ENCODE measurements around the gene PXDC1. TPM values are rescaled to one million over a fixed set of nuclear protein-coding genes. Genes with fewer than 3 reads are reported as not detected.
"Not testable (repeated sequence)": the region's sequence is repeated elsewhere in the genome, so short reads cannot be mapped to it uniquely, and the experiment has no call there.

Gene PXDC1
- total RNA-seq, 2 donors from 2014 or later: 0.94 to 7.2 TPM

DNA sequence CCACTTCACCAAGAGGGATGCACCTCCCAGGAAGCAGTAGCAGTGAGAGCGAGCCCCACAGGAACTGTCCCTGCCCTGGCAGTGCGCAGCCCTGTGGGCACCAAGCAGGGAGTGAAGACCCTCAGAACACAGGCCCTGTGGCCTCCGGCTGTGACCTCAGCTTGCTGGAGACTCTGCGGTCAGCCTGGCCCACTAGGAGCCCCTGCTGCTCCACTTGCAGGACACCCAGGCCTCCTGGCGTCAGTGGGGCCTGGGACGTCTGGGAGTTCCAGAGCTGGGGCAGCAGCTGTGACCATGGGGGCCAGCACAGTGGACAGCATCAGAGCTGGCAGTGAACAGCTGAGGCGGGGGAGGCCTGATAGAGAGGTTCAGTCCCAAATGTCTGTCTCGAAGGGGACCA is 28.3 kb downstream of the PXDC1 start:
- H3K4me1 Mint-ChIP-seq (ENCODE audit: low read depth): no peaks in the 10 kb centered on the region
- no peak for DNase-seq
- no peaks in the 10 kb centered on the region for H3K36me3 Mint-ChIP-seq (ENCODE audit: insufficient read depth in 2 of 2)
- no peak overlapping the region for H3K27ac Mint-ChIP-seq
- H3K4me3 Mint-ChIP-seq: no peak overlapping the region
- no peak for ATAC-seq (replicated peaks in 1 of 2)
- no peaks in the 10 kb centered on the region for H3K9me3 Mint-ChIP-seq
- no peaks in the 10 kb centered on the region for H3K27me3 Mint-ChIP-seq (ENCODE audit: low read depth)

DNA sequence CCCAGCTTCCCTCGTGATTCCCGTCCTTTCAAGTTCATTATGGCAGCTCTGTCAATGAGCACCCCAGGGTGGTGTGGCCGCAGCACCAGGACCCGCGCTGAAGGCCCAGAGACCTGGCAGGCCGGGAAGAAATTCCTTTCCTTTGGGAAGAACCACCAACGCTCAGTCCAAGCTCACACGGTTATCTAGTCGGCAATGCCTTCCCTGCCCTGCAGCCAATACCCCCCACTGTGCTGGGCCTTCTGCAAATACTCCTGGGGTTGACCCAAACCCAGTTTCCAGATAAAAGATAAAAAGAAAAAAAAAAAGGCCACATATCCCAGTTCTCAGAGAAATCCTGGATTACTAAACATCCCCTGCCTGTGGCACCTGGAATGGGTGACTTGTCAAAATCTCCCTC is 28.7 kb downstream of the PXDC1 start:
- no peak for ATAC-seq (replicated peaks in 1 of 2)
- no peaks in the 10 kb centered on the region for H3K4me1 Mint-ChIP-seq (ENCODE audit: low read depth)
- no peaks in the 10 kb centered on the region for H3K36me3 Mint-ChIP-seq (ENCODE audit: insufficient read depth in 2 of 2)
- no peaks in the 10 kb centered on the region for H3K9me3 Mint-ChIP-seq
- H3K27me3 Mint-ChIP-seq (ENCODE audit: low read depth): no peaks in the 10 kb centered on the region
- no peak overlapping the region for H3K4me3 Mint-ChIP-seq
- DNase-seq: no peak
- H3K27ac Mint-ChIP-seq: no peak overlapping the region

DNA sequence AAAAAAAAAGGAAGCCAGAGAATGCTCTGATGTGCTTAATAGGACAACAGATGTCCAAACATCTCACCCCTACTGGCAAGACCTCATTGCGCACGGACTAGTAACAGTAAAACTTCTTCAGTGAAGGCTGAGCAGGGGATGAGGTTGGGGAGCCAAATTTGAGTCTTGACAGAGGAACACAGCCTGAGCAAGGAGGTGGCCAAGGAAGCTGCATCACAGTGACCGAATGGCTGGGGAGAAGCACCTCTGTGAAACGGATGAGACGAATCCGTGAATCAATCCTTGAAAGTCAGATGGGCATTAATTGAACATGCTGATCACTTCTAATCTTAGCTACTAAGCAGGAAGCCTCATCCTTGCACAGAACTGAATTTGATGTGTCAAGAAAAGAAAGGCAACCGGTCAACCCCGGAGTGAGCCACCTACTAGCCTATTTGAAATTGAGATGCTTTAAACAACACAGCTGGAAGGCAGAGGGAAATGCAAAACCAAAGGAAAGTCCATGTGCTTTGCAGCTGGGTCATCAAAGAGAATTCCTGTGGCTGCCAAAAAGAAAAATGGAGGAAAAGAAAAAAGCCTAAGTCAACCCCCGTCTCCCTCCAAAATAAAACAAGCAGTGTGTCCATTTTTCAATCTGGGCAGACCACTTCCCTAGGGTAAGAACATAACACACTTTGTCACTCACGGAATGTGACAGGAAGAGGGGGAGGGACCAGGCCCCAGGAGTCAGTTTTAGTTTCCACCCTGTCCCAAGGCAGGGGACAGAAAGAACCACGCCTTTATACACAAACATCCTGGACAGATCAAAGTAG is 29.5 kb downstream of the PXDC1 start:
- H3K27me3 Mint-ChIP-seq (ENCODE audit: low read depth): no peaks in the 10 kb centered on the region
- DNase-seq (no peak), ATAC-seq (replicated peaks in 1 of 2) (no peak)
- H3K27ac Mint-ChIP-seq: no peak overlapping the region
- no peak overlapping the region for H3K4me3 Mint-ChIP-seq
- no peaks in the 10 kb centered on the region for H3K4me1 Mint-ChIP-seq (ENCODE audit: low read depth)
- H3K9me3 Mint-ChIP-seq: no peaks in the 10 kb centered on the region
- H3K36me3 Mint-ChIP-seq (ENCODE audit: insufficient read depth in 2 of 2): no peaks in the 10 kb centered on the region

DNA sequence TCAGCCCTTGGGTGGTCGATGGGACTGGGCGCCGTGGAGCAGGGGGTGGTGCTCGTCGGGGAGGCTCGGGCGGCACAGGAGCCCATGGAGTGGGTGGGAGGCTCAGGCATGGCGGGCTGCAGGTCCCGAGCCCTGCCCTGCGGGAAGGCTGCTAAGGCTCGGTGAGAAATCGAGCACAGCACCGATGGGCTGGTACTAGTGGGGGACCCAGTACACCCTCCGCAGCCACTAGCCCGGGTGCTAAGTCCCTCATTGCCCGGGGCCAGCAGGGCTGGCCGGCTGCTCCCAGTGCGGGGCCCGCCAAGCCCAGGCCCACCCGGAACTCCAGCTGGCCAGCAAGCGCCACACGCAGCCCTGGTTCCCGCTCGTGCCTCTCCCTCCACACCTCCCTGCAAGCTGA is 30.7 kb downstream of the PXDC1 start:
- not testable (repeated sequence) for H3K4me1 Mint-ChIP-seq (ENCODE audit: low read depth); H3K27ac Mint-ChIP-seq; DNase-seq; H3K4me3 Mint-ChIP-seq; H3K9me3 Mint-ChIP-seq; H3K36me3 Mint-ChIP-seq (ENCODE audit: insufficient read depth in 2 of 2); ATAC-seq (replicated peaks in 1 of 2); H3K27me3 Mint-ChIP-seq (ENCODE audit: low read depth)

DNA sequence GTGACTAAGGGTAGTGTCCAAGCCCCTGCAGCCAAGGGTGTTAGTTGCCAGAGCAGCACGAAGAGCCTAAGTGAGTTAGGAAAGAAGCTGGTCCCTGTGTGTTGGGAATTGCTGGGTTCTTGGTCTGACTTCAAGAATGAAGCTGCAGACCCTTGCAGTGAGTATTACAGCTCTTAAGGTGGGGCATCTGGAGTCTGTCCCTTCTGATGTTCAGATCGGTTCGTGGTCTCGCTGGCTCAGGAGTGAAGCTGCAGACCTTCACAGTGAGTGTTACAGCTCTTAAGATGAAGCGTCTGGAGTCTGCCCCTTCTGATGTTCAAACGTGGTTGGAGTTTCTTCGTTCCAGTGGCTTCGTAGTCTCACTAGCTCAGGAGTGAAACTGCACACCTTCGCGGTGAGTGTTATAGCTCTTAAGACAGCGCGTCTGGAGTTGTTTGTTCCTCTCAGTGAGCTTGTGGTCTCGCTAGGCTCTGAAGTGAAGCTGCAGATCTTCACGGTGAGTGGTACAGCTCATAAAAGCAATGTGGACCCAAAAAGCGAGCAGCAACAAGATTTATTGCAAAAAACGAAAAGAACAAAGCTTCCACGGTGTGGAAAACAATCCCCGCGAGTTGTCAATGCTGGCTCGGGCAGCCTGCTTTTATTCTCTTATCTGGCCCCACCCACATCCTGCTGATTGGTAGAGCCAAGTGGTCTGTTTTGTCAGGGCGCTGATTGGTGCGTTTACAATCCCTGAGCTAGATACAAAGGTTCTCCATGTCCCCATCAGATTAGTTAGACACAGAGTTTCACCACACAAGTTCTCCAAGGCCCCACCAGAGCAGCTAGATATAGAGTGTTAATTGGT is 31.8 kb downstream of the PXDC1 start:
- ATAC-seq (replicated peaks in 1 of 2): peak in 1 of 2 donors; percentile 20
- Mint-ChIP-seq H3K36me3 (ENCODE audit: insufficient read depth in 2 of 2) (no peaks in the 10 kb centered on the region), H3K4me3 (peak overlapping the region; percentile 37 to 64), H3K27ac (no peak overlapping the region), H3K27me3 (ENCODE audit: low read depth) (no peaks in the 10 kb centered on the region), H3K4me1 (ENCODE audit: low read depth) (no peaks in the 10 kb centered on the region), H3K9me3 (no peaks in the 10 kb centered on the region)
- DNase-seq: no peak

DNA sequence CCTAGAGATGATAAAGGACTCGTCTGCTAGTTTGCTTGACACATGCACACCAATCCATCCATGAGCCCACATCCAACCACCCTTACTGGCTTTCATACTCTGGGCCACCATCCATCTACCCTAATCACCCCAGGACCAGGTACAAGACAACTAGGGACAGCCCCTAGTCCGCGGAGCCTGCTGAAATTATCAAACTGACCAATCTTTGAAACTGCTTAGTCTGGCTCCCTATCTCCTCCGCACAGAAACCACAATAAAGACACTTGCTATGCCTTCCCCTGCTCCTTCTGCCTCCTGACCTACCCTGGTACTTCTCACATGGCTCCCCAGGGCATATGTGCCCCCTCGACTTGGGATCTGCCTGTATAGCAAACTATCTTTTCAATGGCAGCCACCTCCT is 33.1 kb downstream of the PXDC1 start:
- Mint-ChIP-seq H3K36me3 (ENCODE audit: insufficient read depth in 2 of 2) (no peaks in the 10 kb centered on the region), H3K4me1 (ENCODE audit: low read depth) (no peaks in the 10 kb centered on the region), H3K27me3 (ENCODE audit: low read depth) (no peaks in the 10 kb centered on the region), H3K27ac (no peak overlapping the region), H3K4me3 (no peak overlapping the region), H3K9me3 (no peaks in the 10 kb centered on the region)
- DNase-seq: no peak
- ATAC-seq (replicated peaks in 1 of 2): no peak

DNA sequence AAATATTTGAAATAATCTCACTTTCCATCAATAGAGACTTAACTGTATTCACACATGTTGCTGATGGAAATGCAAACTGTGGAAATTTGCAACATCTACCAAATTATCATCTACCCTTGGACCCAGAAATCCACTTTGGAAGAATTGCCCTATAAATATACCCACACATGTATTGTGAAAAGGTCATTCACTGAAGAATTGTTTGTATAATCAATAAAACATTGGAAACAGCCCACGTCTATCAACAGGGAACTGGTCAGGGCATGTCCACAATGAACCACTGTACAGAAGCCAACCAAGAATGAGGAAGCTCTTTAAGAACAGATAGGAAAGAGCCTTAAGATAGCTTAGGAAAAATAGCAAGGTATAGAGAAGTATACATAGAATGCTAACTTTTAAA is 36.2 kb downstream of the PXDC1 start:
- no peak overlapping the region for H3K4me3 Mint-ChIP-seq
- H3K27me3 Mint-ChIP-seq (ENCODE audit: low read depth): no peaks in the 10 kb centered on the region
- no peaks in the 10 kb centered on the region for H3K9me3 Mint-ChIP-seq
- no peaks in the 10 kb centered on the region for H3K4me1 Mint-ChIP-seq (ENCODE audit: low read depth)
- no peak overlapping the region for H3K27ac Mint-ChIP-seq
- DNase-seq: no peak
- ATAC-seq (replicated peaks in 1 of 2): no peak
- no peaks in the 10 kb centered on the region for H3K36me3 Mint-ChIP-seq (ENCODE audit: insufficient read depth in 2 of 2)

DNA sequence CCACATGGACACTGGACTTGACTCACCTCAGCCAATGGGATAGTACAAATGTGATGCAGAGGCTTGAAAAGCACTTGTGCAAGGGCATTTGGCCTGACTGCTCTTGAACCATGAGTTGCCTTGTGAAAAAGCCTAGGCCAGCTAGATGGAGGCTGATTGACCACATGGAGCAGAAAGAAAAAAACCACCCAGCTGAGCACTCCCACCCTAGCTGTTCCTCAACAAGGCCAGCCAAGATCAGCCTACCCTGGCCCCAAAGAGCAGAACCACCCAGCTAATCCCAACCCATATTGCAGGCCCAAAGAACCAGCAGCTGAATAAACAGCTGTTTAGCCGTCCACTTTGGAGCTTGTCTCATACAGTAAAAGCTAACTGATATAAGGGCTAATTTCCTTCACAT is 36.7 kb downstream of the PXDC1 start:
- H3K27me3 Mint-ChIP-seq (ENCODE audit: low read depth): no peaks in the 10 kb centered on the region
- no peak overlapping the region for H3K27ac Mint-ChIP-seq
- H3K36me3 Mint-ChIP-seq (ENCODE audit: insufficient read depth in 2 of 2): no peaks in the 10 kb centered on the region
- H3K4me1 Mint-ChIP-seq (ENCODE audit: low read depth): no peaks in the 10 kb centered on the region
- no peaks in the 10 kb centered on the region for H3K9me3 Mint-ChIP-seq
- no peak overlapping the region for H3K4me3 Mint-ChIP-seq
- no peak for ATAC-seq (replicated peaks in 1 of 2)
- DNase-seq: no peak

DNA sequence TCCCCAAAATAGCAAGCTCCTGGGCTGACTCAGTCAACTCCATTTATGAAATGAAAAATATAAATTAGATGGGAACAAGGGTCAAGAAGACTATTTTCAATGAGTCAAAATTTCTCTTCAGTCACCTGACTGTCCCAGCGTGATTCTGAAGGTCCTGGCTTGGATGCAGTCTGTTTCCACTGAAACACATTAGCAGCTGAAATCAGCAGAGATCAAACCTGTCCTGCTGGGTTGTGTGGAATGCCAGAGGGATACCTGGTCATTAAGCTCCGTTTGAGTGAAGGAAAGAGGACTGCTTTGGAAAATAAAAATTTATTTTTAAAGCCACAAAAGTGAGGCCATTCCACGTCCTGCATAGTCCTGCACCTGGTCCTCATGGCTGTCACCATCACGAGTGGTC is 37.4 kb downstream of the PXDC1 start:
- no peak for DNase-seq
- no peak for ATAC-seq (replicated peaks in 1 of 2)
- Mint-ChIP-seq H3K4me1 (ENCODE audit: low read depth) (no peaks in the 10 kb centered on the region), H3K27ac (no peak overlapping the region), H3K36me3 (ENCODE audit: insufficient read depth in 2 of 2) (no peaks in the 10 kb centered on the region), H3K9me3 (no peaks in the 10 kb centered on the region), H3K27me3 (ENCODE audit: low read depth) (no peaks in the 10 kb centered on the region), H3K4me3 (no peak overlapping the region)

DNA sequence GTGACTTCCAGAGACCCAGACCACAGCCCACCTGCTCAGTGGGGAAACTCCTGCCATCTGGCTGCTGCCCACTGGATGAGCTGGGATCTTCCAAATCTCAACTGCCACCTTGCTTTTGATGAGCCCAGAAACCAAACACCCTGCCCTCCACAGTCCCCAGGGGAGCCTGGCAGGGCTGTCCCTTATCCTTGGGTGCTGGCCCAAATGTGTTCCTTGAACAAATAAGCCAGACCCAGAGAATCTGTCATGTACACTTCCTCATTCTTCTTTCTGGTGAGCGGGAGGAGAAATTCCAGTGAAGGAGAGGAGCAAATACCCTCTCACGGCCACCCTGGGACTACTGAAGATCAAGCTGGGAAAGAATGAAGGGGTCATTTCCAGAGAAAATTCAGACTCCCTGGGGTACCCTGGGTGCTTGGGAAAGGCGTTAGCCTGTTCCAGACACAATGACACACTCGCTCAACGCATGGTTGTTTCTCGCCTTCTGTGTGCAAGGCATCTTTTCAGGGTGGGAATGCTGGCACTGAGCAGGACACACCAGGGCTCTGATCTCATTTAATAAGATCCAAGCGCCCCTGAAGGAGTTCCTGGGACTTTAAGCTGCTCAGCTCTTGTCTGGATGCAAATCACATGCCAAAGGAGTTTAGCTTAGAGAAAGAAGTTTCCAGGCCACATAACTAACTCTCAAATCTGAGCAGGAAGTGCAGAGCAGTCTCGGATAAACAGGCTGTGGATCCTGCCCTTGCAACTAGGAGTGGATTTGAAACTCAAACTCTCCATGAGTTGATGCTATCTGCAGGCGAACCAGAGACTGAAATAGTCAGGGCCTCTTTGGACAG is 38.5 kb downstream of the PXDC1 start:
- no peaks in the 10 kb centered on the region for H3K27me3 Mint-ChIP-seq (ENCODE audit: low read depth)
- ATAC-seq (replicated peaks in 1 of 2) (no peak), DNase-seq (no peak)
- H3K4me1 Mint-ChIP-seq (ENCODE audit: low read depth): no peaks in the 10 kb centered on the region
- no peak overlapping the region for H3K4me3 Mint-ChIP-seq
- no peaks in the 10 kb centered on the region for H3K36me3 Mint-ChIP-seq (ENCODE audit: insufficient read depth in 2 of 2)
- H3K9me3 Mint-ChIP-seq: no peaks in the 10 kb centered on the region
- no peak overlapping the region for H3K27ac Mint-ChIP-seq

DNA sequence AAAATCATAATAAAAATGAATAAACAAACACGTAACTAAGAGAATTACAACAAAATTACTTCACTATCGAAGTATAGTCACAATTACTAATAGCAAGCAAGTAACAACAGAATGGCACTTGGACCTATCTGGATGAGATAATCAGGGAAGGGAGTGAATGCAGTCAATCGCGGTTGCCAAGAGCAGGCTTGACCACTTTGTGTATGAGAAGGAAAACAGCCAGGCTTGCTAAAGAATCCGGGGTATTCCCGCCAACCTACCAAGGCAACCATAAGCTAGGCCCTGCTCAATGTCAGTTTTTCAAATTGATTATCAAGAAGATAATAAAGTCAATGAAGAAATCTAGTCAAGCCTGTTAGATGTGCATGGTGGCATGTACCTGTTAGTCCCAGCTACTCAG is 39.7 kb downstream of the PXDC1 start:
- Mint-ChIP-seq H3K27me3 (ENCODE audit: low read depth) (peaks cover 5% of the 10 kb centered on the region), H3K4me1 (ENCODE audit: low read depth) (no peaks in the 10 kb centered on the region), H3K9me3 (no peaks in the 10 kb centered on the region), H3K27ac (no peak overlapping the region), H3K4me3 (no peak overlapping the region), H3K36me3 (ENCODE audit: insufficient read depth in 2 of 2) (no peaks in the 10 kb centered on the region)
- DNase-seq: no peak
- ATAC-seq (replicated peaks in 1 of 2): no peak

DNA sequence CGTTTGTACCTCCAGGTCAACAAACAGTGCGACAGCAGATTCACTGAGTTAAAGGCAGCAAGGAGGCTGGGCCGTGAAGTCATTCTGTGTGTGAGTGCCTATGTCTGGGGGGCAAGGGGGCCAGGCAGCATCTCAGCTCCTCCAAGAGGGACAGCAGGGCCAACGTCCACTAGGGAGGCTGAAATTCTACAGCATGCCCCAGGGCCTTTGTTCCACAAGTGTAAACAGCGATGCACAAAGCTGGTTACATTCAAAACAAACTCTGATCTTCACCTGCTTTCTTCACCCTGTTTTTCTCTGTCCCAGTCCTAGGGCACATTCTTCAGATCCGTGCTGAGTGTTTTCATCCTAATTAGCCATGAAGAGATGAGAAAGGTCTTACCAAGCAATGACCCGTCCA is 41.1 kb downstream of the PXDC1 start:
- no peak overlapping the region for H3K27ac Mint-ChIP-seq
- H3K36me3 Mint-ChIP-seq (ENCODE audit: insufficient read depth in 2 of 2): no peaks in the 10 kb centered on the region
- H3K9me3 Mint-ChIP-seq: peaks cover 0 to 2% of the 10 kb centered on the region in 2 donors
- DNase-seq: no peak
- H3K27me3 Mint-ChIP-seq (ENCODE audit: low read depth): peaks cover 9% of the 10 kb centered on the region
- no peak overlapping the region for H3K4me3 Mint-ChIP-seq
- H3K4me1 Mint-ChIP-seq (ENCODE audit: low read depth): no peaks in the 10 kb centered on the region
- ATAC-seq (replicated peaks in 1 of 2): no peak

DNA sequence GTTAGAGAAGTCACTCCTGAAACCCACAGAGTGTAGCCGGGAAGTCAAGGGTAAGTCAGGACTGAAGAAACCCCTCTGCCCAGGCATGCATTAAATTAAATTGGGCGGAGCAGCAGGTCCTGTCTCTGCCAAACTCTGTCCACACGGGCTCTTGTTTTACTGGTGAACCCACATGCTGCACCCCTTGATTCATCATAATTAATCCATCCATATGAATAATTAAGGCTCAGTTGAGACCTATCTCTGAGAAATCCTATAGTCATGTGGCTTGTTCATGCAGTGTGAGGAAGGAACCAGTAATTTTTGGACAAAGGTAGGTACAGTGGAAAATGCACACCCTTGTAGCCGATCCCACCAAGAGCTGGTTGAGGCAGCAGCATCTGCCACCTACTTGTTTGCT is 43.0 kb downstream of the PXDC1 start:
- Mint-ChIP-seq H3K36me3 (ENCODE audit: insufficient read depth in 2 of 2) (no peaks in the 10 kb centered on the region), H3K4me1 (ENCODE audit: low read depth) (no peaks in the 10 kb centered on the region), H3K4me3 (no peak overlapping the region), H3K27ac (no peak overlapping the region), H3K27me3 (ENCODE audit: low read depth) (peaks cover 24% of the 10 kb centered on the region), H3K9me3 (peaks cover 0 to 4% of the 10 kb centered on the region in 2 donors)
- no peak for DNase-seq
- no peak for ATAC-seq (replicated peaks in 1 of 2)
